ENCODE measurements around the gene CD38.

GRCh38 chr4:15836362-15836761 is 58.2 kb downstream of the CD38 start:
- TF ChIP-seq CTCF (optimal IDR thresholded peaks at IDR 0.05 in 1 of 3, IDR thresholded peaks at IDR 0.05 in 1 of 3, conservative IDR thresholded peaks at IDR 0.05 in 1 of 3; ENCODE audit: extremely low read depth in 1 of 3, insufficient read depth in 2 of 3, low read length in 3 of 3) = no peak
- no peak for TF ChIP-seq EZH2 (IDR thresholded peaks at IDR 0.05; ENCODE audit: low read length)

Measured in keratinocyte (primary cell).